SK-N-SH treated with all-trans-retinoic acid at 6 μM for 48 hours (cell line): ENCODE results near the gene PPP3CA.

Source experiments
- ATAC-seq: fragments of 200-7000 bp; cut with Tn5 transposase; 3 replicates; pipeline ENCODE4 v1.9.1; 2020; ENCODE audit warnings: mild to moderate bottlenecking, moderate library complexity
- ARNTL ChIP-seq: fragments of 450-650 bp; formaldehyde crosslinking; IDR thresholded peaks from 2 replicates; pipeline ENCODE4 v1.5.0; 2020; ENCODE audit warnings: low read depth, mild to moderate bottlenecking, moderate library complexity, borderline replicate concordance
- BACH2 ChIP-seq: fragments of 250-450 bp; sonication (Bioruptor Pico); IDR thresholded peaks from 2 replicates; pipeline ENCODE4 v1.9.0; 2021; ENCODE audit warnings: mild to moderate bottlenecking, borderline replicate concordance
- CSDC2 ChIP-seq: fragments of 250-450 bp; sonication (Bioruptor Pico); IDR thresholded peaks from 2 replicates; pipeline ENCODE4 v1.5.0; 2020; ENCODE audit warnings: mild to moderate bottlenecking, moderate library complexity
- ESRRG ChIP-seq: fragments of 250-450 bp; sonication (Bioruptor Pico); IDR thresholded peaks from 2 replicates; pipeline ENCODE4 v1.6.1; 2021; ENCODE audit warnings: mild to moderate bottlenecking
- GLIS3 ChIP-seq: fragments of 250-450 bp; sonication (Bioruptor Pico); IDR thresholded peaks from 2 replicates; pipeline ENCODE4 v1.5.0; 2020; ENCODE audit warnings: mild to moderate bottlenecking, moderate library complexity
- OSR1 ChIP-seq: fragments of 250-450 bp; sonication (Bioruptor Pico); IDR thresholded peaks from 2 replicates; pipeline ENCODE4 v1.8.0; 2022; ENCODE audit warnings: moderate library complexity, mild to moderate bottlenecking, inconsistent platforms
- POU6F1 ChIP-seq: fragments of 250-450 bp; sonication (Bioruptor Pico); IDR thresholded peaks from 2 replicates; pipeline ENCODE4 v1.8.0; 2021; ENCODE audit warnings: low read depth, mild to moderate bottlenecking, moderate library complexity, borderline replicate concordance
- PPARA ChIP-seq: fragments of 250-450 bp; sonication (Bioruptor Pico); IDR thresholded peaks from 2 replicates; pipeline ENCODE4 v1.5.0; 2020; ENCODE audit warnings: mild to moderate bottlenecking, borderline replicate concordance
- RARB ChIP-seq: fragments of 250-450 bp; sonication (Bioruptor Pico); IDR thresholded peaks from 2 replicates; pipeline ENCODE4 v1.8.0; 2021; ENCODE audit warnings: mild to moderate bottlenecking, moderate library complexity
- SNAI2 ChIP-seq: fragments of 250-450 bp; sonication (Bioruptor Pico); IDR thresholded peaks from 2 replicates; pipeline ENCODE4 v1.5.0; 2020; ENCODE audit warnings: mild to moderate bottlenecking, moderate library complexity
- TCF4 ChIP-seq: fragments of 250-450 bp; sonication (Bioruptor Pico); IDR thresholded peaks from 2 replicates; pipeline ENCODE4 v1.8.0; 2021; ENCODE audit warnings: mild to moderate bottlenecking, moderate library complexity, borderline replicate concordance
- TOX ChIP-seq: fragments of 250-450 bp; sonication (Bioruptor Pico); IDR thresholded peaks from 2 replicates; pipeline ENCODE4 v1.8.0; 2021; ENCODE audit warnings: mild to moderate bottlenecking, moderate library complexity, borderline replicate concordance
- TSHZ2 ChIP-seq: fragments of 250-450 bp; sonication (Bioruptor Pico); IDR thresholded peaks from 2 replicates; pipeline ENCODE4 v1.5.0; 2020; ENCODE audit warnings: mild to moderate bottlenecking, moderate library complexity
- ZFP3 ChIP-seq: fragments of 250-450 bp; sonication (Bioruptor Pico); IDR thresholded peaks from 2 replicates; pipeline ENCODE4 v1.5.0; 2020; ENCODE audit warnings: mild to moderate bottlenecking, moderate library complexity
- ZFP30 ChIP-seq: fragments of 450-650 bp; formaldehyde crosslinking; IDR thresholded peaks from 2 replicates; pipeline ENCODE4 v1.5.0; 2022; ENCODE audit warnings: mild to moderate bottlenecking, moderate library complexity
- ZNF565 ChIP-seq: fragments of 450-650 bp; formaldehyde crosslinking; conservative IDR thresholded peaks from 2 replicates; pipeline ENCODE4 v1.5.0; 2020; ENCODE audit warnings: low read depth, mild to moderate bottlenecking, moderate library complexity
- ZNF70 ChIP-seq: fragments of 450-650 bp; formaldehyde crosslinking; IDR thresholded peaks from 2 replicates; pipeline ENCODE4 v1.5.0; 2020; ENCODE audit warnings: mild to moderate bottlenecking, moderate library complexity
- ZNF8 ChIP-seq: fragments of 450-650 bp; formaldehyde crosslinking; IDR thresholded peaks from 2 replicates; pipeline ENCODE4 v1.5.0; 2020; ENCODE audit warnings: mild to moderate bottlenecking, moderate library complexity
- TF ChIP-seq, protein P1 (sequence below): fragments of 250-450 bp; sonication (Bioruptor Pico); IDR thresholded peaks from 2 replicates; pipeline ENCODE4 v1.5.1; 2020; ENCODE audit warnings: low read depth, mild to moderate bottlenecking, moderate library complexity
- TF ChIP-seq, protein P2 (sequence below): fragments of 250-450 bp; sonication (Bioruptor Pico); IDR thresholded peaks from 2 replicates; pipeline ENCODE4 v1.5.1; 2021; ENCODE audit warnings: mild to moderate bottlenecking, moderate library complexity
- TF ChIP-seq, protein P3 (sequence below): fragments of 250-450 bp; sonication (Bioruptor Pico); IDR thresholded peaks from 2 replicates; pipeline ENCODE4 v1.8.0; 2020; ENCODE audit warnings: mild to moderate bottlenecking, moderate library complexity, borderline replicate concordance

The PPP3CA gene

DNA sequence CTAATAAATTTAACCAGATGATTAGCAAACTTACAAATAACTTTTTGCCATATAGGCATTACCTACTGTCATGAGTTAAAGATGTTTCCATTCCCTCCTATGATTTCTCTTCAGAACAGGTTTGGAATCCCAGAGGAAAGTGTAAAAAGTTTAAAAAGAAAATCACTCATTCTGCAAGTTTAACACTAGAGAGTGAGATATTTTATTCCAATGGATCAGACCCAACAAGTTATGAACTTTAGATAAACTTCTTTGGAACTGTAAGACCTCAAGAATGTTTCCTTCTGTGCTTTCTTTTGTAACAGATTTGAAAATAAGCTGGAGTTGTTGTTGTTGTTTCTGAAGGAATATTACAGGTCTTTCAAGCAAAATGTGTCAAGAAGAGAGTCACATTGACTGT is 51.6 kb downstream of the PPP3CA start (continued):
- TF ChIP-seq, protein P1, sequence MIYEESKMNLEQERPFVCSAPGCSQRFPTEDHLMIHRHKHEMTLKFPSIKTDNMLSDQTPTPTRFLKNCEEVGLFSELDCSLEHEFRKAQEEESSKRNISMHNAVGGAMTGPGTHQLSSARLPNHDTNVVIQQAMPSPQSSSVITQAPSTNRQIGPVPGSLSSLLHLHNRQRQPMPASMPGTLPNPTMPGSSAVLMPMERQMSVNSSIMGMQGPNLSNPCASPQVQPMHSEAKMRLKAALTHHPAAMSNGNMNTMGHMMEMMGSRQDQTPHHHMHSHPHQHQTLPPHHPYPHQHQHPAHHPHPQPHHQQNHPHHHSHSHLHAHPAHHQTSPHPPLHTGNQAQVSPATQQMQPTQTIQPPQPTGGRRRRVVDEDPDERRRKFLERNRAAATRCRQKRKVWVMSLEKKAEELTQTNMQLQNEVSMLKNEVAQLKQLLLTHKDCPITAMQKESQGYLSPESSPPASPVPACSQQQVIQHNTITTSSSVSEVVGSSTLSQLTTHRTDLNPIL (CRISPR knock-in tag): no peak
- TF ChIP-seq ZFP30 (CRISPR knock-in tag): no peak
- no peak for TF ChIP-seq ARNTL (CRISPR knock-in tag)
- TF ChIP-seq TOX (CRISPR knock-in tag): no peak
- TF ChIP-seq ESRRG (CRISPR knock-in tag): no peak
- TF ChIP-seq ZNF70 (CRISPR knock-in tag): no peak

GRCh38 chr4:101294597-101294996 is 52.7 kb downstream of the PPP3CA start:
- TF ChIP-seq GLIS3 (CRISPR knock-in tag) (no peak), TSHZ2 (CRISPR knock-in tag) (no peak), CSDC2 (CRISPR knock-in tag) (no peak), RARB (CRISPR knock-in tag) (no peak), PPARA (no peak)
- TF ChIP-seq, protein P2, sequence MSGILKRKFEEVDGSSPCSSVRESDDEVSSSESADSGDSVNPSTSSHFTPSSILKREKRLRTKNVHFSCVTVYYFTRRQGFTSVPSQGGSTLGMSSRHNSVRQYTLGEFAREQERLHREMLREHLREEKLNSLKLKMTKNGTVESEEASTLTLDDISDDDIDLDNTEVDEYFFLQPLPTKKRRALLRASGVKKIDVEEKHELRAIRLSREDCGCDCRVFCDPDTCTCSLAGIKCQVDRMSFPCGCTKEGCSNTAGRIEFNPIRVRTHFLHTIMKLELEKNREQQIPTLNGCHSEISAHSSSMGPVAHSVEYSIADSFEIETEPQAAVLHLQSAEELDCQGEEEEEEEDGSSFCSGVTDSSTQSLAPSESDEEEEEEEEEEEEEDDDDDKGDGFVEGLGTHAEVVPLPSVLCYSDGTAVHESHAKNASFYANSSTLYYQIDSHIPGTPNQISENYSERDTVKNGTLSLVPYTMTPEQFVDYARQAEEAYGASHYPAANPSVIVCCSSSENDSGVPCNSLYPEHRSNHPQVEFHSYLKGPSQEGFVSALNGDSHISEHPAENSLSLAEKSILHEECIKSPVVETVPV (CRISPR knock-in tag): no peak
- no peak for ATAC-seq

DNA sequence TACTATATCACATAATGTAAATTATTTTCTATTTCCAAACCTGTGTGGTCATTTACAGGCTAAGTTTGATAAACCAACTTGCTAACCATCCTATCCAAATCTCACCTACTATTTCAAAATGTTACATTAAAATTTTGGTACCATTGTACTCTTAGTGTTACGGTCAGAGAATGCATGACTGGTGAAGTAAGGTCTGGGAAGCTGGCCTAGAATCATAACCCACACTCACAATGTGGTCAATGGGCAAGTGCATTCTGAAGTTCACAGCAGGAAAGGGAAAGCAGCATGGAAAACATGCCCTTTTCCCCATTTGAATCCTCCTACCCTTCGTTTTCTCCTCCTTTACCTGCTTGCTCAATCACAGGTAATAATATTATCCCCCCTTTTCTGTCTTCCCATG is 54.4 kb downstream of the PPP3CA start:
- TF ChIP-seq TSHZ2 (CRISPR knock-in tag): no peak
- no peak for TF ChIP-seq ESRRG (CRISPR knock-in tag)
- TF ChIP-seq RARB (CRISPR knock-in tag): no peak
- no peak for TF ChIP-seq CSDC2 (CRISPR knock-in tag)
- no peak for TF ChIP-seq TCF4
- TF ChIP-seq SNAI2: no peak
- no peak for TF ChIP-seq ARNTL (CRISPR knock-in tag)
- no peak for TF ChIP-seq GLIS3 (CRISPR knock-in tag)
- no peak for TF ChIP-seq ZNF70 (CRISPR knock-in tag)
- TF ChIP-seq ZFP30 (CRISPR knock-in tag): no peak
- TF ChIP-seq, protein P3, sequence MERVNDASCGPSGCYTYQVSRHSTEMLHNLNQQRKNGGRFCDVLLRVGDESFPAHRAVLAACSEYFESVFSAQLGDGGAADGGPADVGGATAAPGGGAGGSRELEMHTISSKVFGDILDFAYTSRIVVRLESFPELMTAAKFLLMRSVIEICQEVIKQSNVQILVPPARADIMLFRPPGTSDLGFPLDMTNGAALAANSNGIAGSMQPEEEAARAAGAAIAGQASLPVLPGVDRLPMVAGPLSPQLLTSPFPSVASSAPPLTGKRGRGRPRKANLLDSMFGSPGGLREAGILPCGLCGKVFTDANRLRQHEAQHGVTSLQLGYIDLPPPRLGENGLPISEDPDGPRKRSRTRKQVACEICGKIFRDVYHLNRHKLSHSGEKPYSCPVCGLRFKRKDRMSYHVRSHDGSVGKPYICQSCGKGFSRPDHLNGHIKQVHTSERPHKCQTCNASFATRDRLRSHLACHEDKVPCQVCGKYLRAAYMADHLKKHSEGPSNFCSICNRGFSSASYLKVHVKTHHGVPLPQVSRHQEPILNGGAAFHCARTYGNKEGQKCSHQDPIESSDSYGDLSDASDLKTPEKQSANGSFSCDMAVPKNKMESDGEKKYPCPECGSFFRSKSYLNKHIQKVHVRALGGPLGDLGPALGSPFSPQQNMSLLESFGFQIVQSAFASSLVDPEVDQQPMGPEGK (CRISPR knock-in tag): no peak
- no peak for TF ChIP-seq ZNF565
- TF ChIP-seq ZNF8 (CRISPR knock-in tag): no peak
- no peak for TF ChIP-seq POU6F1 (CRISPR knock-in tag)
- TF ChIP-seq ZFP3: no peak
- no peak for TF ChIP-seq OSR1 (CRISPR knock-in tag)
- no peak for TF ChIP-seq BACH2 (CRISPR knock-in tag)
- no peak for ATAC-seq
